ENCODE measurements around the gene MAGEB6.
"Not testable (repeated sequence)": the region's sequence is repeated elsewhere in the genome, so short reads cannot be mapped to it uniquely, and the experiment has no call there.

MAGEB6 gene, protein sequence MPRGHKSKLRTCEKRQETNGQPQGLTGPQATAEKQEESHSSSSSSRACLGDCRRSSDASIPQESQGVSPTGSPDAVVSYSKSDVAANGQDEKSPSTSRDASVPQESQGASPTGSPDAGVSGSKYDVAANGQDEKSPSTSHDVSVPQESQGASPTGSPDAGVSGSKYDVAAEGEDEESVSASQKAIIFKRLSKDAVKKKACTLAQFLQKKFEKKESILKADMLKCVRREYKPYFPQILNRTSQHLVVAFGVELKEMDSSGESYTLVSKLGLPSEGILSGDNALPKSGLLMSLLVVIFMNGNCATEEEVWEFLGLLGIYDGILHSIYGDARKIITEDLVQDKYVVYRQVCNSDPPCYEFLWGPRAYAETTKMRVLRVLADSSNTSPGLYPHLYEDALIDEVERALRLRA

DNA sequence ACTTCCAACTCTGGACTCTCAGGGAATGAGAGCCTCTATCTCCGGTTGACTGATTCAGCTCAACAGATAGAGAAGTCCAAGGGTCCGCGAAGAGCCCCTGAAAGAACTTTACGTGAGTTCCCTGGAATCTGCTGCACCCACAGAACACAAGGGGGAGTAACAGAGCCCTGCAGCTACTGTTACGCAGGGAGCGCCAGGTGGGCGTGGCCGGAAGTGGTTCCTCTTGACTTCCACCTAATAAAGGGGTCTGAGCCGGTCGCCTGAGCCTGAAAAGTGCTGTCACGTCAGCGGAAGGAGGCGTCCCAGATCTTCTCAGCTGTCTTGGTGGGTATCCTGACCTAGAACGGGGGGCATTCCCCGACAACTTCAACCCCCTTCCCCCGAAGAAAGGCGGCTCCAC is at the start of gene MAGEB6:
MAGEB6 (plus strand) TSS at position 237 of the 400 bp plus-strand sequence. CDS start 1,407 bp downstream, outside the sequence.
- DNase-seq, result no peak

DNA sequence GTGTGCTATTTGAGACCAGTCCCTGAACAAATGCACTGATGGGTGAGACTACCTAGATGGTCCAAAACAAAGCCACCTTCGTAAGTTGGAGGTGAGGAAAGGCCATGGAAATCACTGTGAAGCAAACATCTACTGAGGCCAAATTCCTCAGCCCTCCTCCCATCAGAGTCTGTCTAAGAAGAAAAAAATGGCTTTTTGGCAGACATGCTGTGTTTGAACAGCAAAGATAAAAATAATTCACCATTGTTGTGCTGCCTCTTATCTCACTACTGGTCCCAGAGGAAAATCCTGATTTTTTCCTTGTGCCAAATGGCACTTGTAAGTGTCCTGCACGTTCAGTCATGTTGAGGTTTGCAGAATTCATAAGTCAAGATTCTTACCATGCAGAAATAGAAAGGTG is 46.2 kb upstream of the MAGEB6 start:
- DNase-seq, result no peak

DNA sequence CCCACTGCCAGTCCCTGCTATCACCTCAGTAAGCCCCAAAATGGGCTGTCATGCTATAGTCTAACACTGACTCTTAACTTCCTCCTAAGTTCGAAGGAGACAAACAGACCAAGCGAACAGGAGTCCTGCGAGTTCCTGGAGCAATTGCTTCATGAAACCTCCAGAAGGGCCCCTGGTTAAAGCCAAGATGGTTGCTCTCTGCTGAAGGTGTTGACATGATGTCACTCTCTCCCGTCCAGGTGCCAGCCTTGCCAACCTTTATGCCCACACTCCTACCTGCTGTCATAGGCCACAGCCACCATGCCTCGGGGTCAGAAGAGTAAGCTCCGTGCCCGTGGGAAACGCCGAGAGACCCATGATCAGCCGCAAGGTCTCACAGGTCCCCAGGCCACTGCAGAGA is 31.9 kb upstream of the MAGEB6 start, which contains the start of gene MAGEB6B:
MAGEB6B (plus strand) TSS at position 301 of the 400 bp plus-strand sequence; CDS start at position 301, 0 bp downstream.
- DNase-seq, result no peak

DNA sequence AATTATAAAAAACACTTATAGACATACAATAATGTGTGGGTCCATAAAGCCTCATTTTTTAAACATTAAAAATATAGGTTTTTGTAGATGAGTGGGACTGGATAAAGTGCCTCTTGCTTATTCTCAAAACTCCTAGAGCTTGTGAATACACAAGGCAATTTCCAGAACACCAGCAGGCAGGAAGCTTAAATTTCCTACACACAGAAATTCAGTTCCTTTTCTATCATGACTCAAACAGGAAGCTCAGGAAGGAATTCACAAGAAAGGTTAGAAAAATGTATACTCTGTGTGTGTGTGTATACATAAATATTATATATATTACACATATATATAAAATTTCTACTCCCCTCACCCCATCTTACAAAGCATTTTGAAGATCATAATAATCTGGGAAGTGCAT is 11.3 kb downstream of the MAGEB6 start:
- no peak for DNase-seq

DNA sequence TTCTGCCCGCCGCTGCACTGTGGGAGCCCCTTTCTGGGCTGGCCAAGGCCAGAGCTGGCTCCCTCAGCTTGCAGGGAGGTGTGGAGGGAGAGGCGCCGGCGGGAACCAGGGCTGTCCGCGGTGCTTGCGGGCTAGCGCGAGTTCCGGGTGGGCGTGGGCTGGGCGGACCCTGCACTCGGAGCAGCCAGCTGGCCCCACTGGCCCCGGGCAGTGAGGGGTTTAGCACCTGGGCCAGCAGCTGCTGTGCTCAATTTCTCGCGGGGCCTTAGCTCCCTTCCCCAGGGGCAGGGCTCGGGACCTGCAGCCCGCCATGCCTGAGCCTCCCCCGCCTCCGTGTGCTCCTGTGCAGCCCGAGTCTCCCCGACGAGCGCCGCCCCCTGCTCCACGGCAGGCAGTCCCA is 12.5 kb downstream of the MAGEB6 start:
- DNase-seq, result not testable (repeated sequence)

DNA sequence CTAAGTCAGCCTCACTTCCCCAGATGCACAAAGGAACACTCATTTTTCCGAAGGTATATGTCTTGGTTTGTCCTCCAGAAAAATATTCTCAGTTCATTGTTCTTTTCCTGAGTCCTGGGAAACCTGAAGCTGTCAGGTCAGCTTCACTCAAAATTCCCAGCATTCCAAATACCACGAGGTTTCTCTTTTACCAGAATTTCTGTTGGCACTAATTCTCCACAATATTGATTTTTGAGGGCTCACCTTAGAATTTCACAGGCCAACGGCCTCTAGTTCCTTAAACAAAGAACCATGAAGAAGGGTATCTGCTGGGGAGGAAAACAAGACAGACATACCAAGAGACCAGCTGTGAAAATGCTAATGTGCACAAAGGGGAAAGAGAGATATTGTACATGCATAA is 15.8 kb downstream of the MAGEB6 start:
- DNase-seq, result no peak

DNA sequence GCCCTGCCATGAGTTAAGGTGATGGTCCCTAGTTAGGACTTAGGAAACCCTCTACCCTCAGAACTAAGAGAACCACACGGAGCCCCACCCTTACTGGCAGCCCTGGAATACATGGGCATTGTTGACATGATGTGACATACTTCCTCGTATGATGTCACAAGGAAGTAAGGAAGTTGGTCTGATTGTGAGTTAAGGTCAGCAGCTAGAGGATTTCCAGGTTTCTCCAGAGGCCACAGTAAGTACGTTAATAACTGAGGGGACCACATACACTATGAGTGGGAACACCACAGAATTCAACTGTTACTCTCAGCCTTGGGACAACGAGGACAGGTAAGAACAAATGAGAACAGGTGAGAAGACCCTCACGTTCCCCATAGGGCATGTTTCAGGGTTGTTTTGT is 23.6 kb downstream of the MAGEB6 start, which contains the start of gene MAGEB5:
MAGEB5 (plus strand) TSS at position 301 of the 400 bp plus-strand sequence. CDS start 1,133 bp downstream, outside the sequence.
- no peak for DNase-seq

DNA sequence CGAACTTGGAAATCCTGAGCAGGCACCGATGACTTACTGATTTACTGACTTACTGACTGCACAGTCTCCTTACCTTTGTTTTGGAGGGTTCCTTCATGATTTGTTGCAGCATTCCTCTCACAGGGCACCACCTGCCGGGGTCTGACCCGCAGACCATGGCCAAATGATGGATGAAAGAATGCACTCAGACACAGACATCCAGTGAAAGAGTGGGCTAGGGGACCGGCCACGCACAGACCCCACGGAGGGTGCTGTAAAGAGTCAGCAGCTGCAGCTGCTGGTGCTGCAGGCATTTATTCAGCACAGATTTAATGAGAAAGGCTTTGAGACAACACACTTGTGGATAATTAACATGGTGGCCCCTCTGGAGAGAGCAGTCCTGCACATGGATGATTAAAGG is 27.1 kb downstream of the MAGEB6 start:
- DNase-seq, result no peak

DNA sequence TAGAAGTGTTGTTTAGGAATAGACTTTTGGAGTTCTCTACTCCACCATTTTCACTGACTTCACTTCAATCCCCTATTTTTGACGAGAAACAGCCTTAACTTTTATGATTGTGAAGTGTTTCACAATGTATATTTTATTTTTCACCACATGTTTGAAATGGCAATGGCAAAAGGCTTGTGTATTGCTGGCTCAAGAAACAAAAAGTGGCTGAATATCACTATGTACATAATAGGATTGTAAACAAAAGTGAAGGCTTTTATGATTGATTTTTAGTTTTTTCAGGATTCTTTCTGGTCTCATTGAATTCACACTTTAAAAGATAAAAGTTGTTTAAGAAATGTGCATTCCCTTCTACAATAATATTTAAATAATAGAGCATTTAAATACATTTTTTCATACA is 41.9 kb downstream of the MAGEB6 start:
- DNase-seq, result no peak
